A204.1 (cell line): ENCODE measurements around the gene WDCP.
"Not testable (repeated sequence)": the region's sequence is repeated elsewhere in the genome, so short reads cannot be mapped to it uniquely, and the experiment has no call there.

ENCODE experiments used
- FAIRE-seq: peaks from 2 replicates; lab custom pipeline; 2012; peaks lifted over from hg19 to GRCh38; lab: Jason Lieb, UNC

The WDCP gene

GRCh38 chr2:24065341-24065740, 18.1 kb upstream of the WDCP start:
- no peak for FAIRE-seq

- no peak for FAIRE-seq
Measured at GRCh38 chr2:24058564-24059271, 11.5 kb upstream of the WDCP start.

GRCh38 chr2:24055750-24056149, 8.6 kb upstream of the WDCP start:
- no peak for FAIRE-seq

GRCh38 chr2:24054366-24055010, 7.3 kb upstream of the WDCP start:
- FAIRE-seq, result no peak

- no peak for FAIRE-seq
Measured at GRCh38 chr2:24052951-24053350, 5.8 kb upstream of the WDCP start.

- no peak for FAIRE-seq
Measured at GRCh38 chr2:24051833-24052232, 4.6 kb upstream of the WDCP start.

- FAIRE-seq, result no peak
Measured at GRCh38 chr2:24050041-24050979, 3.1 kb upstream of the WDCP start.

- no peak for FAIRE-seq
Measured at GRCh38 chr2:24049485-24050021, 2.4 kb upstream of the WDCP start, which contains the start of gene FKBP1B. TSS of gene FKBP1B (plus strand) at chr2:24049741. CDS start at chr2:24049850, 109 bp downstream.

- FAIRE-seq, result no peak
Measured at GRCh38 chr2:24048769-24049484, 1.7 kb upstream of the WDCP start.

- FAIRE-seq, result no peak
Measured at GRCh38 chr2:24047703-24048033, 477 bp upstream of the WDCP start.

GRCh38 chr2:24046599-24046929, 627 bp downstream of the WDCP start:
- FAIRE-seq, result no peak

- no peak for FAIRE-seq
Measured at GRCh38 chr2:24045511-24046508, 1.4 kb downstream of the WDCP start.

GRCh38 chr2:24043133-24043532, 4.1 kb downstream of the WDCP start:
- FAIRE-seq, result not testable (repeated sequence)

GRCh38 chr2:24040511-24040910, 6.7 kb downstream of the WDCP start:
- FAIRE-seq, result no peak

- FAIRE-seq, result no peak
Measured at GRCh38 chr2:24038786-24039499, 8.2 kb downstream of the WDCP start.

GRCh38 chr2:24026233-24026632, 21.0 kb downstream of the WDCP start:
- FAIRE-seq, result no peak

GRCh38 chr2:24024996-24025663, 22.1 kb downstream of the WDCP start:
- FAIRE-seq, result no peak

- FAIRE-seq, result no peak
Measured at GRCh38 chr2:24024018-24024417, 23.2 kb downstream of the WDCP start.

GRCh38 chr2:24022975-24023575, 24.1 kb downstream of the WDCP start:
- no peak for FAIRE-seq
